DND-41 (cell line): ENCODE measurements around the gene UGT3A1.

Experiments
- CTCF ChIP-seq: IDR thresholded peaks from 2 replicates; pipeline ENCODE4 v1.5.1; 2012; ENCODE audit warnings: borderline replicate concordance, low read length, moderate library complexity, mild to moderate bottlenecking; ENCODE audit not compliant: poor library complexity, severe bottlenecking; ENCODE audit errors: extremely low read depth
- EZH2 ChIP-seq: IDR thresholded peaks from 3 replicates; pipeline ENCODE4 v1.6.1; 2012; ENCODE audit warnings: borderline replicate concordance, low read depth, mild to moderate bottlenecking, moderate library complexity, low read length, inconsistent platforms; ENCODE audit not compliant: severe bottlenecking

- TF ChIP-seq CTCF: no peak
- no peak for TF ChIP-seq EZH2
Measured at GRCh38 chr5:35920890-35921289, 70.3 kb downstream of the UGT3A1 start.
